H9 (cell line): Measurements from ENCODE around the gene PCDHB11. TPM values are rescaled to one million over a fixed set of nuclear protein-coding genes. Genes with fewer than 3 reads are reported as not detected.
"Not testable (repeated sequence)": the region's sequence is repeated elsewhere in the genome, so short reads cannot be mapped to it uniquely, and the experiment has no call there.

Source experiments
- DNase-seq: peaks from one replicate; pipeline ENCODE4 v3.0.0-alpha.2; 2017
- H2AFZ ChIP-seq: one replicate; pipeline ENCODE4 v1.6.1; 2013; ENCODE audit warnings: mild to moderate bottlenecking, low read length, control low read depth, moderate library complexity
- H2AK5ac ChIP-seq: 2 replicates; pipeline ENCODE4 v1.6.1; 2013; ENCODE audit warnings: low read length, control low read depth, mixed read lengths; ENCODE audit not compliant: insufficient read length
- H2BK120ac ChIP-seq: one replicate; pipeline ENCODE4 v1.6.1; 2013; ENCODE audit warnings: low read depth, mild to moderate bottlenecking, low read length, control low read depth, inconsistent platforms; ENCODE audit not compliant: poor library complexity, severe bottlenecking
- H2BK12ac ChIP-seq: 2 replicates; pipeline ENCODE4 v1.6.1; 2013; ENCODE audit warnings: low read length, control low read depth, mixed read lengths, low read depth; ENCODE audit not compliant: insufficient read length
- H2BK15ac ChIP-seq: 2 replicates; pipeline ENCODE4 v1.6.1; 2013; ENCODE audit warnings: low read depth, low read length, control low read depth
- H2BK20ac ChIP-seq: one replicate; pipeline ENCODE4 v1.6.1; 2013; ENCODE audit warnings: low read depth, mild to moderate bottlenecking, low read length, control low read depth, inconsistent platforms; ENCODE audit not compliant: poor library complexity, severe bottlenecking
- H2BK5ac ChIP-seq: 2 replicates; pipeline ENCODE4 v1.6.1; 2013; ENCODE audit warnings: low read length, control low read depth, mixed read lengths; ENCODE audit not compliant: insufficient read length
- H3K14ac ChIP-seq: 2 replicates; pipeline ENCODE4 v1.6.1; 2013; ENCODE audit warnings: low read length, control low read depth; ENCODE audit not compliant: insufficient read depth
- H3K18ac ChIP-seq: 2 replicates; pipeline ENCODE4 v1.6.1; 2013; ENCODE audit warnings: low read depth, mild to moderate bottlenecking, mixed read lengths, low read length, control low read depth; ENCODE audit not compliant: insufficient read length
- H3K23ac ChIP-seq: 2 replicates; pipeline ENCODE4 v1.6.1; 2013; ENCODE audit warnings: low read length, control low read depth, mixed read lengths, low read depth; ENCODE audit not compliant: insufficient read length
- H3K23me2 ChIP-seq: 2 replicates; pipeline ENCODE4 v1.6.1; 2013; ENCODE audit warnings: low read depth, mild to moderate bottlenecking, mixed read lengths, low read length, control low read depth; ENCODE audit not compliant: insufficient read length, poor library complexity, severe bottlenecking
- H3K27ac ChIP-seq: 2 replicates; pipeline ENCODE4 v1.5.1; 2013; ENCODE audit warnings: low read length, control low read depth, mixed read lengths, low read depth; ENCODE audit not compliant: insufficient read length
- H3K27me3 ChIP-seq: 2 replicates; pipeline ENCODE4 v1.6.1; 2013; ENCODE audit warnings: low read length, control low read depth, inconsistent platforms; ENCODE audit not compliant: insufficient read depth
- H3K4ac ChIP-seq: 2 replicates; pipeline ENCODE4 v1.6.1; 2013; ENCODE audit warnings: low read depth, mild to moderate bottlenecking, control low read depth, inconsistent platforms, low read length, moderate library complexity
- H3K4me1 ChIP-seq: 2 replicates; pipeline ENCODE4 v1.6.1; 2013; ENCODE audit warnings: low read length, control low read depth, inconsistent platforms; ENCODE audit not compliant: insufficient read depth
- H3K4me2 ChIP-seq: 2 replicates; pipeline ENCODE4 v1.6.1; 2013; ENCODE audit warnings: low read length, control low read depth, mixed read lengths; ENCODE audit not compliant: insufficient read length, insufficient read depth
- H3K56ac ChIP-seq: 2 replicates; pipeline ENCODE4 v1.6.1; 2013; ENCODE audit warnings: low read depth, mild to moderate bottlenecking, mixed read lengths, low read length, control low read depth; ENCODE audit not compliant: insufficient read length
- H3K79me1 ChIP-seq: 2 replicates; pipeline ENCODE4 v1.6.1; 2013; ENCODE audit warnings: low read depth, mild to moderate bottlenecking, moderate library complexity, low read length, control low read depth, inconsistent platforms; ENCODE audit not compliant: insufficient read depth, poor library complexity, severe bottlenecking
- H3K79me2 ChIP-seq: 2 replicates; pipeline ENCODE4 v1.6.1; 2013; ENCODE audit warnings: low read length, control low read depth, inconsistent platforms; ENCODE audit not compliant: insufficient read depth
- H3K9ac ChIP-seq: 2 replicates; pipeline ENCODE4 v1.6.1; 2013; ENCODE audit warnings: low read length, control low read depth, mixed read lengths; ENCODE audit not compliant: insufficient read length; ENCODE audit errors: extremely low read depth
- H3K9me3 ChIP-seq: one replicate; pipeline ENCODE4 v1.6.1; 2013; ENCODE audit warnings: low read depth, low read length, inconsistent platforms; ENCODE audit not compliant: control insufficient read depth
- H3T11ph ChIP-seq: one replicate; pipeline ENCODE4 v1.6.1; 2013; ENCODE audit warnings: mild to moderate bottlenecking, low read length, control low read depth, inconsistent platforms
- H4K20me1 ChIP-seq: one replicate; pipeline ENCODE4 v1.6.1; 2013; ENCODE audit not compliant: control insufficient read depth, insufficient read length, insufficient read depth
- H4K5ac ChIP-seq: 2 replicates; pipeline ENCODE4 v1.6.1; 2013; ENCODE audit warnings: low read depth, mild to moderate bottlenecking, mixed read lengths, low read length, control low read depth; ENCODE audit not compliant: insufficient read length
- H4K8ac ChIP-seq: replicated peaks from 2 replicates; pipeline ENCODE4 v1.6.1; 2013; ENCODE audit warnings: low read length, control low read depth, mixed read lengths, low read depth; ENCODE audit not compliant: insufficient read length
- H4K91ac ChIP-seq: 2 replicates; pipeline ENCODE4 v1.6.1; 2013; ENCODE audit warnings: low read depth, mild to moderate bottlenecking, moderate library complexity, mixed read lengths, low read length, control low read depth; ENCODE audit not compliant: insufficient read length
- H3K27ac Mint-ChIP-seq, 3 experiments: 2 replicates in 2 of 3; 3 replicates in 1 of 3; pipeline ENCODE4 v1.8.0; 2020 to 2021; ENCODE audit warnings: mixed read lengths in 3 of 3, mild to moderate bottlenecking in 1 of 3, moderate library complexity in 1 of 3
- H3K27me3 Mint-ChIP-seq: 2 replicates; pipeline ENCODE4 v1.8.0; 2021; ENCODE audit warnings: low read depth, mild to moderate bottlenecking, moderate library complexity, mixed read lengths
- H3K36me3 Mint-ChIP-seq, 3 experiments: 2 replicates in 2 of 3; 3 replicates in 1 of 3; pipeline ENCODE4 v1.8.0; 2020 to 2021; ENCODE audit warnings: low read depth in 3 of 3, mixed read lengths in 3 of 3; ENCODE audit not compliant: insufficient read depth in 1 of 3
- H3K4me1 Mint-ChIP-seq, 2 experiments: 2 replicates each; pipeline ENCODE4 v1.8.0; 2020; ENCODE audit warnings: mixed read lengths in 2 of 2
- H3K4me3 Mint-ChIP-seq, 2 experiments: 2 replicates in 1 of 2; 3 replicates in 1 of 2; pipeline ENCODE4 v1.8.0; 2020 to 2021; ENCODE audit warnings: mild to moderate bottlenecking in 2 of 2, mixed read lengths in 2 of 2, moderate library complexity in 1 of 2
- H3K9me3 Mint-ChIP-seq, 2 experiments: 2 replicates in 1 of 2; 3 replicates in 1 of 2; pipeline ENCODE4 v1.8.0; 2020; ENCODE audit warnings: mild to moderate bottlenecking in 2 of 2, mixed read lengths in 2 of 2, moderate library complexity in 1 of 2
- WGBS: extraction: QIAGEN DNeasy Blood & Tissue Kit; methylation state at CpG from one replicate; pipeline ENCODE4 v1.1.7; 2013; ENCODE audit warnings: missing lambda C conversion rate, low lambda C conversion rate, mixed read lengths; ENCODE audit not compliant: insufficient read length; ENCODE audit errors: extremely low coverage; 5-methylcytosine and 5-hydroxymethylcytosine counted together
- total RNA-seq: library from RNA; stranded (reverse); gene quantifications from 2 replicates; pipeline ENCODE4 v1.2.1, GENCODE V29; 2021
- TF ChIP-seq, protein P1 (sequence below): fragments of 200-600 bp; sonication (generic); conservative IDR thresholded peaks from 3 replicates; pipeline ENCODE4 v1.8.0; 2021; ENCODE audit warnings: antibody characterized with exemption, mild to moderate bottlenecking

Gene PCDHB11
- total RNA-seq, 1 experiment from 2014 or later: 2.0 TPM

DNA sequence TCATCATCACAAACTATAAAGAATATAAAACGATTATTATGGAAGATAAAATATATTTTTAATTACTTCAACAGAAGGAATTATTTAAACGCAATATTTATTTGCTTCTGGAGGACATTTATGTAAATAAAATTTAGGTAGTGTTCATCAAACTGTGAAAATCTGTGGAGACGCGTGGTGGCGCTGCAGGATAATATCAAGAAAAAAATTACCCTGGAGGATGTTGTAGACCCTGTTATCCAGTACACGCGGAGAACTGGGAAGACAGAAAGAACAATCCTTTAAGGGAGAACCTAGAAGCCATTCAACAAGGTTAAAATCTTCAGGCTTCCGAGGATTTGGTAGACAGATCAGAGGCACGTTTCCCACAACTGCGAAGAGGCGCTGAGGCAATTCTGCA is 9.1 kb downstream of the PCDHB11 start, which contains the start of gene PCDHB12:
Gene PCDHB12, plus strand, starts transcription at position 242 of the 400 bp plus-strand sequence. CDS start 189 bp downstream, outside the sequence.
- no peak within 1 kb of the TSS for H3K27ac ChIP-seq
- peak; percentile 50 for DNase-seq
- H2BK20ac ChIP-seq: no peak within 1 kb of the TSS
- no peak within 1 kb of the TSS for H2BK12ac ChIP-seq
- WGBS: no CpG with 5 or more reads among the region's 11 CpGs
- no peak within 1 kb of the TSS for H3K14ac ChIP-seq
- Mint-ChIP-seq H3K27ac (peak within 1 kb of the TSS in 2 of 3 experiments; percentile 12 to 23; a peak in 2 of 7 replicates), H3K4me1 (peaks cover 4 to 6% of the 10 kb centered on the region in 2 experiments; a peak in 3 of 4 replicates), H3K36me3 (peaks cover 2 to 12% (median 7%) of the 10 kb centered on the region in 3 experiments), H3K27me3 (peaks cover 4% of the 10 kb centered on the region; the same call in 1 of the 2 replicates), H3K9me3 (peaks cover 14 to 18% of the 10 kb centered on the region in 2 experiments), H3K4me3 (peak within 1 kb of the TSS in 1 of 2 experiments; percentile 71; a peak in 2 of 5 replicates)
- no peak within 1 kb of the TSS for H2BK120ac ChIP-seq
- no peak within 1 kb of the TSS for H4K8ac ChIP-seq
- no peak within 1 kb of the TSS for H2AK5ac ChIP-seq
- peak within 1 kb of the TSS; percentile 17 for H2AFZ ChIP-seq
- no peaks in the 10 kb centered on the region for H3K79me2 ChIP-seq
- no peak within 1 kb of the TSS for H3K9ac ChIP-seq
- no peak within 1 kb of the TSS for H2BK15ac ChIP-seq
- H3K4me2 ChIP-seq: no peak within 1 kb of the TSS
- no peak within 1 kb of the TSS for H3K23ac ChIP-seq
- no peaks in the 10 kb centered on the region for H3K9me3 ChIP-seq
- TF ChIP-seq, protein P1, sequence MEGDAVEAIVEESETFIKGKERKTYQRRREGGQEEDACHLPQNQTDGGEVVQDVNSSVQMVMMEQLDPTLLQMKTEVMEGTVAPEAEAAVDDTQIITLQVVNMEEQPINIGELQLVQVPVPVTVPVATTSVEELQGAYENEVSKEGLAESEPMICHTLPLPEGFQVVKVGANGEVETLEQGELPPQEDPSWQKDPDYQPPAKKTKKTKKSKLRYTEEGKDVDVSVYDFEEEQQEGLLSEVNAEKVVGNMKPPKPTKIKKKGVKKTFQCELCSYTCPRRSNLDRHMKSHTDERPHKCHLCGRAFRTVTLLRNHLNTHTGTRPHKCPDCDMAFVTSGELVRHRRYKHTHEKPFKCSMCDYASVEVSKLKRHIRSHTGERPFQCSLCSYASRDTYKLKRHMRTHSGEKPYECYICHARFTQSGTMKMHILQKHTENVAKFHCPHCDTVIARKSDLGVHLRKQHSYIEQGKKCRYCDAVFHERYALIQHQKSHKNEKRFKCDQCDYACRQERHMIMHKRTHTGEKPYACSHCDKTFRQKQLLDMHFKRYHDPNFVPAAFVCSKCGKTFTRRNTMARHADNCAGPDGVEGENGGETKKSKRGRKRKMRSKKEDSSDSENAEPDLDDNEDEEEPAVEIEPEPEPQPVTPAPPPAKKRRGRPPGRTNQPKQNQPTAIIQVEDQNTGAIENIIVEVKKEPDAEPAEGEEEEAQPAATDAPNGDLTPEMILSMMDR: peak; percentile 74
- H3K23me2 ChIP-seq: no peaks in the 10 kb centered on the region
- no peaks in the 10 kb centered on the region for H3K27me3 ChIP-seq
- no peaks in the 10 kb centered on the region for H3K79me1 ChIP-seq
- H4K5ac ChIP-seq: no peak within 1 kb of the TSS
- no peak within 1 kb of the TSS for H2BK5ac ChIP-seq
- H3K4ac ChIP-seq: no peak within 1 kb of the TSS
- no peak within 1 kb of the TSS for H4K91ac ChIP-seq
- no peaks in the 10 kb centered on the region for H4K20me1 ChIP-seq
- H3K18ac ChIP-seq: no peak within 1 kb of the TSS
- H3T11ph ChIP-seq: no peak within 1 kb of the TSS
- H3K4me1 ChIP-seq: no peaks in the 10 kb centered on the region
- H3K56ac ChIP-seq: no peak within 1 kb of the TSS

DNA sequence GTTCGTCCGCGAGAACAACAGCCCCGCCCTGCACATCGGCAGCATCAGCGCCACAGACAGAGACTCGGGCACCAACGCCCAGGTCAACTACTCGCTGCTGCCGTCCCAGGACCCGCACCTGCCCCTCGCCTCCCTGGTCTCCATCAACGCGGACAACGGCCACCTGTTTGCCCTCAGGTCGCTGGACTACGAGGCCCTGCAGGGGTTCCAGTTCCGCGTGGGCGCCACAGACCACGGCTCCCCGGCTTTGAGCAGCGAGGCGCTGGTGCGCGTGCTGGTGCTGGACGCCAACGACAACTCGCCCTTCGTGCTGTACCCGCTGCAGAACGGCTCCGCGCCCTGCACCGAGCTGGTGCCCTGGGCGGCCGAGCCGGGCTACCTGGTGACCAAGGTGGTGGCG is 10.9 kb downstream of the PCDHB11 start:
- not testable (repeated sequence) for H3K9ac ChIP-seq, H2BK120ac ChIP-seq, H3K4ac ChIP-seq, H3K27me3 ChIP-seq, DNase-seq, H3K27ac Mint-ChIP-seq, H3K56ac ChIP-seq, H2BK12ac ChIP-seq, H2BK5ac ChIP-seq, H3K23ac ChIP-seq, H2AK5ac ChIP-seq, H3K18ac ChIP-seq, H2BK15ac ChIP-seq, H3K4me1 ChIP-seq, H3K4me3 Mint-ChIP-seq, H3K79me2 ChIP-seq, H3K23me2 ChIP-seq, H4K91ac ChIP-seq, H3K27ac ChIP-seq, H4K8ac ChIP-seq, H3K14ac ChIP-seq, H4K5ac ChIP-seq, H2BK20ac ChIP-seq, H4K20me1 ChIP-seq, H3K79me1 ChIP-seq, H3T11ph ChIP-seq, H3K9me3 ChIP-seq, H2AFZ ChIP-seq, H3K4me2 ChIP-seq
- Mint-ChIP-seq H3K36me3 (peaks cover 10 to 21% (median 14%) of the 10 kb centered on the region in 3 experiments), H3K4me1 (peaks cover 4 to 14% of the 10 kb centered on the region in 2 experiments; a peak in 3 of 4 replicates), H3K9me3 (peaks cover 23 to 29% of the 10 kb centered on the region in 2 experiments), H3K27me3 (peaks cover 16% of the 10 kb centered on the region)
- no CpG with 5 or more reads among the region's 39 CpGs for WGBS
